HCT116 (cell line): ENCODE data around the gene HHATL. TPM values are rescaled to one million over a fixed set of nuclear protein-coding genes. Genes with fewer than 3 reads are reported as not detected.

ENCODE experiments used
- ATAC-seq: fragments of 200-7000 bp; cut with Tn5 transposase; 2 replicates; pipeline ENCODE4 v1.9.1; 2020; ENCODE audit warnings: mild to moderate bottlenecking, moderate library complexity
- BruUV-seq: library from RNA; stranded (reverse); fragments of 400-500 nt; replicated peaks from 2 replicates; lab custom pipeline; 2021; lab: Mats Ljungman, UMichigan
- CTCF ChIA-PET: fragments of 300-600 bp; sonication (Branson Sonifier 250); formaldehyde crosslinking; loops from one replicate; lab custom pipeline; 2021; ENCODE audit warnings: antibody characterized with exemption; lab: Charles Lee
- POLR2A ChIA-PET: fragments of 300-600, 350-600 bp; sonication (Branson Sonifier 250); formaldehyde crosslinking; loops from one replicate; lab custom pipeline; 2021; ENCODE audit warnings: antibody characterized with exemption; lab: Charles Lee
- RAD21 ChIA-PET, 2 experiments: fragments of 300-600 bp; sonication (Branson Sonifier 250); formaldehyde crosslinking; loops; one replicate each; lab custom pipeline; 2023; ENCODE audit warnings: low total read pairs in 2 of 2; ENCODE audit not compliant: uncharacterized antibody in 2 of 2, unreplicated experiment in 2 of 2, low non-redundant PET in 1 of 2; lab: Charles Lee
- DNase-seq: peaks from one replicate; pipeline ENCODE4 v3.0.0-alpha.2; 2010; ENCODE audit warnings: low read depth, low spot score
- H2AFZ ChIP-seq: fragments of 200-600 bp; shearing (Covaris generic), sonication (generic); 2 replicates; pipeline ENCODE4 v1.6.1; 2017; ENCODE audit warnings: low read depth, mixed run types, mixed read lengths, antibody characterized with exemption, low read length; ENCODE audit not compliant: poor library complexity, severe bottlenecking
- H3K27ac ChIP-seq: 2 replicates; pipeline ENCODE4 v1.5.1; 2012; ENCODE audit warnings: low read depth, low read length
- H3K27me3 ChIP-seq: fragments of 200-600 bp; sonication (generic); 2 replicates; pipeline ENCODE4 v1.6.1; 2016; ENCODE audit warnings: mixed run types, low read length, mixed read lengths; ENCODE audit not compliant: insufficient read depth
- H3K36me3 ChIP-seq, 2 experiments: fragments of 200-500 bp in 1 of 2; fragments of 200-600 bp in 1 of 2; sonication (Bioruptor generic) in 1 of 2; sonication (generic) in 1 of 2; 2 replicates each; pipeline versions ENCODE4 v1.5.1 to v1.6.1; 2014 to 2016; ENCODE audit warnings: low read length in 2 of 2, inconsistent platforms in 1 of 2, mixed read lengths in 1 of 2, mixed run types in 1 of 2; ENCODE audit not compliant: insufficient read depth in 2 of 2, control insufficient read depth in 1 of 2
- H3K4me1 ChIP-seq, 2 experiments: fragments of 200-600 bp in 1 of 2; sonication (generic) in 1 of 2; 2 replicates each; pipeline versions ENCODE4 v1.5.1 to v1.6.1; 2012 to 2017; ENCODE audit warnings: low read length in 2 of 2, inconsistent platforms in 1 of 2, mild to moderate bottlenecking in 1 of 2, mixed read lengths in 1 of 2, mixed run types in 1 of 2, moderate library complexity in 1 of 2; ENCODE audit not compliant: insufficient read depth in 2 of 2, control insufficient read depth in 1 of 2
- H3K4me2 ChIP-seq: fragments of 200-600 bp; sonication (generic); 2 replicates; pipeline ENCODE4 v1.6.1; 2017; ENCODE audit warnings: mixed run types, low read length, mixed read lengths
- H3K4me3 ChIP-seq, 2 experiments: fragments of 200-600 bp in 1 of 2; sonication (generic) in 1 of 2; replicated peaks in 1 of 2; 2 replicates each; pipeline ENCODE4 v1.5.1; 2011 to 2016; ENCODE audit warnings: low read length in 2 of 2, control low read depth in 1 of 2, low read depth in 1 of 2, mild to moderate bottlenecking in 1 of 2, mixed read lengths in 1 of 2, mixed run types in 1 of 2
- H3K79me2 ChIP-seq: fragments of 200-600 bp; sonication (generic); 2 replicates; pipeline ENCODE4 v1.6.1; 2017; ENCODE audit warnings: mild to moderate bottlenecking, mixed run types, low read length, moderate library complexity, mixed read lengths; ENCODE audit not compliant: insufficient read depth
- H3K9ac ChIP-seq: fragments of 200-600 bp; sonication (generic); 2 replicates; pipeline ENCODE4 v1.6.1; 2016; ENCODE audit warnings: low read length, mixed read lengths
- H3K9me2 ChIP-seq: fragments of 200-600 bp; sonication (generic), shearing (Covaris generic); 2 replicates; pipeline ENCODE4 v1.6.1; 2017; ENCODE audit warnings: mixed run types, mild to moderate bottlenecking, moderate library complexity; ENCODE audit not compliant: insufficient read depth
- H3K9me3 ChIP-seq, 2 experiments: fragments of 200-500 bp in 1 of 2; fragments of 200-600 bp in 1 of 2; sonication (Bioruptor generic) in 1 of 2; sonication (generic) in 1 of 2; 2 replicates each; pipeline ENCODE4 v1.6.1; 2014 to 2017; ENCODE audit warnings: low read length in 2 of 2, mixed read lengths in 2 of 2, inconsistent platforms in 1 of 2, low read depth in 1 of 2, mild to moderate bottlenecking in 1 of 2, mixed run types in 1 of 2, moderate library complexity in 1 of 2; ENCODE audit not compliant: control insufficient read depth in 1 of 2, insufficient read depth in 1 of 2
- H4K20me1 ChIP-seq: fragments of 200-600 bp; sonication (generic), shearing (Covaris generic); 2 replicates; pipeline ENCODE4 v1.6.1; 2017; ENCODE audit warnings: mixed run types, mild to moderate bottlenecking, moderate library complexity; ENCODE audit not compliant: insufficient read depth
- CBX3 ChIP-seq: IDR thresholded peaks from 2 replicates; pipeline ENCODE4 v1.6.1; 2012; ENCODE audit warnings: low read depth
- CEBPB ChIP-seq: IDR thresholded peaks from 2 replicates; pipeline ENCODE4 v1.6.1; 2012; ENCODE audit warnings: low read depth
- ELF1 ChIP-seq: IDR thresholded peaks from 2 replicates; pipeline ENCODE4 v1.6.1; 2012; ENCODE audit warnings: low read depth, borderline replicate concordance
- EZH2phosphoT487 ChIP-seq: fragments of 200-600 bp; IDR thresholded peaks from 2 replicates; pipeline ENCODE4 v1.6.1; 2018; ENCODE audit warnings: antibody characterized with exemption, borderline replicate concordance
- FOSL1 ChIP-seq: IDR thresholded peaks from 2 replicates; pipeline ENCODE4 v1.6.1; 2012; ENCODE audit warnings: low read depth
- JUND ChIP-seq: IDR thresholded peaks from 2 replicates; pipeline ENCODE4 v1.6.1; 2012
- POLR2A ChIP-seq: IDR thresholded peaks from 2 replicates; pipeline ENCODE4 v1.7.0; 2011; ENCODE audit warnings: borderline replicate concordance; ENCODE audit not compliant: insufficient read depth, insufficient read length; ENCODE audit errors: extremely low read depth
- POLR2AphosphoS5 ChIP-seq: IDR thresholded peaks from 2 replicates; pipeline ENCODE4 v1.6.1; 2011; ENCODE audit warnings: mild to moderate bottlenecking, low read depth, low read length, moderate library complexity
- RAD21 ChIP-seq: IDR thresholded peaks from 2 replicates; pipeline ENCODE4 v1.6.1; 2012; ENCODE audit warnings: low read depth, mild to moderate bottlenecking
- SIN3A ChIP-seq: IDR thresholded peaks from 2 replicates; pipeline ENCODE4 v1.6.1; 2012; ENCODE audit warnings: low read depth
- SP1 ChIP-seq: IDR thresholded peaks from 2 replicates; pipeline ENCODE4 v1.6.1; 2012; ENCODE audit warnings: low read depth
- SRF ChIP-seq: IDR thresholded peaks from 2 replicates; pipeline ENCODE4 v1.6.1; 2012; ENCODE audit warnings: low read depth
- TCF7L2 ChIP-seq: IDR thresholded peaks from 2 replicates; pipeline ENCODE4 v1.7.0; 2011; ENCODE audit warnings: borderline replicate concordance, inconsistent platforms; ENCODE audit not compliant: insufficient read depth, insufficient read length; ENCODE audit errors: extremely low read depth
- YY1 ChIP-seq: IDR thresholded peaks from 2 replicates; pipeline ENCODE4 v1.6.1; 2011; ENCODE audit warnings: low read length, low read depth, moderate library complexity, mild to moderate bottlenecking; ENCODE audit not compliant: insufficient replicate concordance; ENCODE audit errors: extremely low read depth
- ZFX ChIP-seq: fragments of 450-650 bp; IDR thresholded peaks from 2 replicates; pipeline ENCODE4 v1.6.1; 2017
- ZNF274 ChIP-seq: fragments of 200-500 bp; sonication (Bioruptor generic); IDR thresholded peaks from 2 replicates; pipeline ENCODE4 v1.6.1; 2014; ENCODE audit warnings: mild to moderate bottlenecking, low read depth, low read length, inconsistent platforms
- intact Hi-C: fragments of 100-400 bp; cut with micrococcal nuclease; formaldehyde crosslinking; loops from 2 replicates; pipeline ENCODE4 v1.10.0; 2022
- total RNA-seq: library from RNA; stranded (reverse); gene quantifications from one replicate; pipeline ENCODE4 v1.2.1, GENCODE V29; 2021; ENCODE audit not compliant: unreplicated experiment
- TF ChIP-seq, protein P1 (sequence below): IDR thresholded peaks from 2 replicates; pipeline ENCODE4 v1.6.1; 2012
- TF ChIP-seq, protein P2 (sequence below): IDR thresholded peaks from 2 replicates; pipeline ENCODE4 v1.6.1; 2012; ENCODE audit warnings: low read depth
- TF ChIP-seq, protein P3 (sequence below), 3 experiments: fragments of 200-600 bp in 1 of 3; sonication (generic) in 1 of 3; IDR thresholded peaks in 2 of 3; conservative IDR thresholded peaks in 1 of 3; 2 replicates each; pipeline ENCODE4 v1.5.1; 2012 to 2017; ENCODE audit warnings: low read depth in 2 of 3, low read length in 2 of 3, antibody characterized with exemption in 1 of 3, borderline replicate concordance in 1 of 3, control low read depth in 1 of 3, mild to moderate bottlenecking in 1 of 3, mixed read lengths in 1 of 3, mixed run types in 1 of 3, moderate library complexity in 1 of 3; ENCODE audit not compliant: insufficient read depth in 1 of 3

The HHATL gene
- total RNA-seq, 1 experiment from 2014 or later: 0.52 TPM

DNA sequence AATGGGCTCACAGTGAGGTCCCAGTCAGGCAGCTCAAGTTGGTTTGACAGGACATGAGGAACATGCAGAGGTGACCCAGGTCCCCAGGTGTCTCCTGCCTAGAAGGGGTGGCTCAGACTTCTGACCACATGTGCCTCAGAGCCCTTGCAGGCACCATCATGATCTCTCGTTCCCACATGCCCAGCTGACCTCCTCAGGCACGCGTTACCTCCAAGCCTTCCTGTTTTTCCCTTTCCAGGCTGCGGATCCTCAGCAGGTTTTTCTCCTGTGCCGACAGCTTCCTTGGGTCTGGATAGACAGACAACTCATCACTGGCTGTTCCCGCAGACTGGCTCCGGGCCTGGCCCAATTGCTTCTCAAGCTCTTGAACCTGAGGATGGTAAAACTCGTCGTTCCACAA is 40.1 kb upstream of the HHATL start:
- RAD21 ChIA-PET: no interaction called here
- no peak for ATAC-seq
- Histone ChIP-seq H3K27ac (no peak overlapping the region), H3K79me2 (no peaks in the 10 kb centered on the region), H3K36me3 (no peaks in the 10 kb centered on the region), H2AFZ (no peak overlapping the region), H3K9me3 (no peaks in the 10 kb centered on the region), H3K9me2 (no peaks in the 10 kb centered on the region), H3K27me3 (no peaks in the 10 kb centered on the region), H3K4me1 (peaks cover 0 to 22% of the 10 kb centered on the region in 2 experiments; a peak in 2 of 4 replicates), H3K4me3 (no peak overlapping the region), H3K9ac (no peak overlapping the region), H3K4me2 (no peak overlapping the region), H4K20me1 (no peaks in the 10 kb centered on the region)
- intact Hi-C loops: loop anchor here (5.0 kb wide), 1 partner anchor 90 kb away; the partner anchor contains the start of gene ZBTB47
- no peak for DNase-seq
- TF ChIP-seq EZH2phosphoT487: no peak
- TF ChIP-seq, protein P1, sequence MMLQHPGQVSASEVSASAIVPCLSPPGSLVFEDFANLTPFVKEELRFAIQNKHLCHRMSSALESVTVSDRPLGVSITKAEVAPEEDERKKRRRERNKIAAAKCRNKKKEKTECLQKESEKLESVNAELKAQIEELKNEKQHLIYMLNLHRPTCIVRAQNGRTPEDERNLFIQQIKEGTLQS: no peak
- no peak for TF ChIP-seq CEBPB
- TF ChIP-seq TCF7L2: no peak
- TF ChIP-seq RAD21: no peak
- TF ChIP-seq FOSL1: no peak
- TF ChIP-seq ELF1: no peak
- no peak for TF ChIP-seq ZNF274
- no peak for TF ChIP-seq POLR2AphosphoS5
- TF ChIP-seq CBX3: no peak
- no peak for TF ChIP-seq JUND
- no peak for TF ChIP-seq YY1
- TF ChIP-seq SRF: no peak
- TF ChIP-seq SP1: no peak
- TF ChIP-seq, protein P2, sequence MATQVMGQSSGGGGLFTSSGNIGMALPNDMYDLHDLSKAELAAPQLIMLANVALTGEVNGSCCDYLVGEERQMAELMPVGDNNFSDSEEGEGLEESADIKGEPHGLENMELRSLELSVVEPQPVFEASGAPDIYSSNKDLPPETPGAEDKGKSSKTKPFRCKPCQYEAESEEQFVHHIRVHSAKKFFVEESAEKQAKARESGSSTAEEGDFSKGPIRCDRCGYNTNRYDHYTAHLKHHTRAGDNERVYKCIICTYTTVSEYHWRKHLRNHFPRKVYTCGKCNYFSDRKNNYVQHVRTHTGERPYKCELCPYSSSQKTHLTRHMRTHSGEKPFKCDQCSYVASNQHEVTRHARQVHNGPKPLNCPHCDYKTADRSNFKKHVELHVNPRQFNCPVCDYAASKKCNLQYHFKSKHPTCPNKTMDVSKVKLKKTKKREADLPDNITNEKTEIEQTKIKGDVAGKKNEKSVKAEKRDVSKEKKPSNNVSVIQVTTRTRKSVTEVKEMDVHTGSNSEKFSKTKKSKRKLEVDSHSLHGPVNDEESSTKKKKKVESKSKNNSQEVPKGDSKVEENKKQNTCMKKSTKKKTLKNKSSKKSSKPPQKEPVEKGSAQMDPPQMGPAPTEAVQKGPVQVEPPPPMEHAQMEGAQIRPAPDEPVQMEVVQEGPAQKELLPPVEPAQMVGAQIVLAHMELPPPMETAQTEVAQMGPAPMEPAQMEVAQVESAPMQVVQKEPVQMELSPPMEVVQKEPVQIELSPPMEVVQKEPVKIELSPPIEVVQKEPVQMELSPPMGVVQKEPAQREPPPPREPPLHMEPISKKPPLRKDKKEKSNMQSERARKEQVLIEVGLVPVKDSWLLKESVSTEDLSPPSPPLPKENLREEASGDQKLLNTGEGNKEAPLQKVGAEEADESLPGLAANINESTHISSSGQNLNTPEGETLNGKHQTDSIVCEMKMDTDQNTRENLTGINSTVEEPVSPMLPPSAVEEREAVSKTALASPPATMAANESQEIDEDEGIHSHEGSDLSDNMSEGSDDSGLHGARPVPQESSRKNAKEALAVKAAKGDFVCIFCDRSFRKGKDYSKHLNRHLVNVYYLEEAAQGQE: no peak
- no peak for TF ChIP-seq ZFX
- TF ChIP-seq SIN3A: no peak
- TF ChIP-seq POLR2A: no peak
- TF ChIP-seq, protein P3, sequence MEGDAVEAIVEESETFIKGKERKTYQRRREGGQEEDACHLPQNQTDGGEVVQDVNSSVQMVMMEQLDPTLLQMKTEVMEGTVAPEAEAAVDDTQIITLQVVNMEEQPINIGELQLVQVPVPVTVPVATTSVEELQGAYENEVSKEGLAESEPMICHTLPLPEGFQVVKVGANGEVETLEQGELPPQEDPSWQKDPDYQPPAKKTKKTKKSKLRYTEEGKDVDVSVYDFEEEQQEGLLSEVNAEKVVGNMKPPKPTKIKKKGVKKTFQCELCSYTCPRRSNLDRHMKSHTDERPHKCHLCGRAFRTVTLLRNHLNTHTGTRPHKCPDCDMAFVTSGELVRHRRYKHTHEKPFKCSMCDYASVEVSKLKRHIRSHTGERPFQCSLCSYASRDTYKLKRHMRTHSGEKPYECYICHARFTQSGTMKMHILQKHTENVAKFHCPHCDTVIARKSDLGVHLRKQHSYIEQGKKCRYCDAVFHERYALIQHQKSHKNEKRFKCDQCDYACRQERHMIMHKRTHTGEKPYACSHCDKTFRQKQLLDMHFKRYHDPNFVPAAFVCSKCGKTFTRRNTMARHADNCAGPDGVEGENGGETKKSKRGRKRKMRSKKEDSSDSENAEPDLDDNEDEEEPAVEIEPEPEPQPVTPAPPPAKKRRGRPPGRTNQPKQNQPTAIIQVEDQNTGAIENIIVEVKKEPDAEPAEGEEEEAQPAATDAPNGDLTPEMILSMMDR (IDR thresholded peaks at IDR 0.05 in 2 of 3, conservative IDR thresholded peaks at IDR 0.05 in 1 of 3; ENCODE audit: borderline replicate concordance in 1 of 3, insufficient read depth in 1 of 3, low read depth in 2 of 3, low read length in 2 of 3): no peak
- CTCF ChIA-PET: no interaction called here
- POLR2A ChIA-PET: no interaction called here
- BruUV-seq: no TSS peak
